H1 (cell line): ENCODE data around the gene ZNF14. TPM values are rescaled to one million over a fixed set of nuclear protein-coding genes. Genes with fewer than 3 reads are reported as not detected.
A peak's percentile ranks its signal among the peaks of the same experiment; 100 is the strongest.

Source experiments
- CTCF ChIA-PET: fragments of 300-600 bp; sonication (Branson Sonifier 250); formaldehyde crosslinking; loops from one replicate; lab custom pipeline; 2021; ENCODE audit not compliant: partially characterized antibody; lab: Charles Lee
- POLR2A ChIA-PET: fragments of 300-600 bp; sonication (Branson Sonifier 250); formaldehyde crosslinking; loops from one replicate; lab custom pipeline; 2021; ENCODE audit warnings: inconsistent platforms; ENCODE audit not compliant: partially characterized antibody; lab: Charles Lee
- DNase-seq, 2 experiments: peaks; one replicate each; pipeline versions ENCODE4 v3.0.0 to v3.0.0-alpha.2; 2010 to 2022; ENCODE audit warnings: low spot score in 2 of 2, low read depth in 1 of 2, mixed read lengths in 1 of 2
- FAIRE-seq: peaks from 2 replicates; lab custom pipeline; 2011; peaks lifted over from hg19 to GRCh38; lab: Jason Lieb, UNC
- H2AFZ ChIP-seq: 2 replicates; pipeline ENCODE4 v1.8.1; 2012; ENCODE audit warnings: low read length, inconsistent platforms
- H2AK5ac ChIP-seq: 2 replicates; pipeline ENCODE4 v1.6.1; 2013; ENCODE audit warnings: low read depth, low read length
- H2BK120ac ChIP-seq: replicated peaks from 2 replicates; pipeline ENCODE3; 2013; ENCODE audit warnings: low read depth, low read length, inconsistent platforms
- H2BK12ac ChIP-seq: 2 replicates; pipeline ENCODE4 v1.6.1; 2013; ENCODE audit warnings: low read depth, low read length
- H2BK15ac ChIP-seq: 2 replicates; pipeline ENCODE4 v1.6.1; 2013; ENCODE audit warnings: low read length
- H2BK20ac ChIP-seq: 2 replicates; pipeline ENCODE4 v1.6.1; 2013; ENCODE audit warnings: low read length
- H2BK5ac ChIP-seq: 2 replicates; pipeline ENCODE4 v1.6.1; 2013; ENCODE audit warnings: low read depth, low read length
- H3K14ac ChIP-seq: 2 replicates; pipeline ENCODE4 v1.6.1; 2013; ENCODE audit warnings: inconsistent platforms; ENCODE audit not compliant: insufficient read length
- H3K18ac ChIP-seq: 2 replicates; pipeline ENCODE4 v1.6.1; 2013; ENCODE audit warnings: low read length; ENCODE audit errors: extremely low read depth
- H3K23ac ChIP-seq: 2 replicates; pipeline ENCODE4 v1.6.1; 2013; ENCODE audit warnings: inconsistent platforms; ENCODE audit not compliant: insufficient read length
- H3K23me2 ChIP-seq: 2 replicates; pipeline ENCODE4 v1.6.1; 2013; ENCODE audit warnings: low read depth, low read length
- H3K27ac ChIP-seq: 2 replicates; pipeline ENCODE4 v1.6.1; 2011; ENCODE audit warnings: low read depth, low read length, inconsistent platforms
- H3K27me3 ChIP-seq, 4 experiments: replicated peaks in 1 of 4; 1 replicate in 1 of 4; 2 replicates in 3 of 4; pipeline versions ENCODE4 v1.6.1 to v1.8.1; 2011 to 2013; ENCODE audit warnings: low read length in 3 of 4, mild to moderate bottlenecking in 3 of 4, inconsistent platforms in 2 of 4, mixed read lengths in 2 of 4, moderate library complexity in 1 of 4; ENCODE audit not compliant: control insufficient read depth in 3 of 4, insufficient read depth in 3 of 4; ENCODE audit errors: extremely low read depth in 1 of 4
- H3K36me3 ChIP-seq, 4 experiments: 2 replicates each; pipeline versions ENCODE4 v1.6.1 to v1.8.1; 2011 to 2013; ENCODE audit warnings: mild to moderate bottlenecking in 4 of 4, low read length in 3 of 4, moderate library complexity in 2 of 4, control low read depth in 1 of 4, inconsistent platforms in 1 of 4; ENCODE audit not compliant: insufficient read depth in 4 of 4, control insufficient read depth in 2 of 4
- H3K4ac ChIP-seq: replicated peaks from 2 replicates; pipeline ENCODE3; 2013; ENCODE audit warnings: low read length, low read depth, mixed read lengths, inconsistent platforms; ENCODE audit not compliant: insufficient read length
- H3K4me1 ChIP-seq, 4 experiments: replicated peaks in 1 of 4; 1 replicate in 1 of 4; 2 replicates in 3 of 4; pipeline versions ENCODE4 v1.6.1 to v1.8.1; 2011 to 2013; ENCODE audit warnings: low read length in 3 of 4, inconsistent platforms in 2 of 4, mixed read lengths in 1 of 4; ENCODE audit not compliant: insufficient read depth in 4 of 4, control insufficient read depth in 3 of 4
- H3K4me2 ChIP-seq, 2 experiments: 2 replicates each; pipeline versions ENCODE4 v1.6.1 to v1.8.1; 2011 to 2013; ENCODE audit warnings: low read depth in 2 of 2, low read length in 2 of 2, control low read depth in 1 of 2, inconsistent platforms in 1 of 2, mild to moderate bottlenecking in 1 of 2; ENCODE audit not compliant: insufficient read depth in 1 of 2
- H3K4me3 ChIP-seq, 4 experiments: fragments of 200-600, 300-600 bp in 1 of 4; sonication (generic), shearing (Covaris generic), sonication (Bioruptor Twin) in 1 of 4; 2 replicates each; pipeline versions ENCODE4 v1.5.1 to v1.8.1; 2011 to 2016; ENCODE audit warnings: low read length in 4 of 4, low read depth in 3 of 4, control low read depth in 2 of 4, inconsistent platforms in 2 of 4, mild to moderate bottlenecking in 2 of 4, mixed read lengths in 1 of 4, moderate library complexity in 1 of 4; ENCODE audit not compliant: insufficient read depth in 2 of 4; ENCODE audit errors: extremely low read depth in 1 of 4
- H3K56ac ChIP-seq: replicated peaks from 2 replicates; pipeline ENCODE3; 2013; ENCODE audit warnings: low read depth, mild to moderate bottlenecking, mixed read lengths, low read length, inconsistent platforms; ENCODE audit not compliant: insufficient read length
- H3K79me1 ChIP-seq: 2 replicates; pipeline ENCODE4 v1.6.1; 2013; ENCODE audit warnings: low read depth, low read length, control low read depth
- H3K79me2 ChIP-seq, 2 experiments: 2 replicates each; pipeline versions ENCODE4 v1.6.1 to v1.8.1; 2012 to 2013; ENCODE audit warnings: low read length in 2 of 2, mild to moderate bottlenecking in 2 of 2, inconsistent platforms in 1 of 2; ENCODE audit not compliant: insufficient read depth in 2 of 2, control insufficient read depth in 1 of 2
- H3K9ac ChIP-seq, 4 experiments: replicated peaks in 1 of 4; 1 replicate in 1 of 4; 2 replicates in 3 of 4; pipeline versions ENCODE4 v1.6.1 to v1.8.1; 2011 to 2013; ENCODE audit warnings: low read depth in 3 of 4, low read length in 3 of 4, control low read depth in 2 of 4, mild to moderate bottlenecking in 2 of 4, moderate library complexity in 2 of 4, inconsistent platforms in 1 of 4; ENCODE audit errors: extremely low read depth in 1 of 4
- H3K9me3 ChIP-seq, 2 experiments: 2 replicates each; pipeline versions ENCODE4 v1.6.1 to v1.8.1; 2012 to 2013; ENCODE audit warnings: mild to moderate bottlenecking in 2 of 2, moderate library complexity in 2 of 2, control low read depth in 1 of 2, inconsistent platforms in 1 of 2, low read depth in 1 of 2, low read length in 1 of 2, mixed read lengths in 1 of 2; ENCODE audit not compliant: insufficient read depth in 2 of 2
- H4K20me1 ChIP-seq, 2 experiments: replicated peaks in 1 of 2; 2 replicates each; pipeline versions ENCODE3 to v1.8.1; 2011 to 2013; ENCODE audit warnings: inconsistent platforms in 2 of 2, low read length in 2 of 2, mild to moderate bottlenecking in 1 of 2; ENCODE audit not compliant: insufficient read depth in 2 of 2, control insufficient read depth in 1 of 2
- H4K5ac ChIP-seq: 2 replicates; pipeline ENCODE4 v1.6.1; 2013; ENCODE audit warnings: low read length, low read depth, mixed read lengths, inconsistent platforms; ENCODE audit not compliant: insufficient read length
- H4K8ac ChIP-seq: 2 replicates; pipeline ENCODE4 v1.8.0; 2013; ENCODE audit warnings: mild to moderate bottlenecking, moderate library complexity, low read length, inconsistent platforms; ENCODE audit not compliant: insufficient read depth; ENCODE audit errors: extremely low read depth
- H4K91ac ChIP-seq: replicated peaks from 2 replicates; pipeline ENCODE3; 2013; ENCODE audit warnings: low read length, mixed read lengths, inconsistent platforms; ENCODE audit not compliant: insufficient read length
- EP300 ChIP-seq, 2 experiments: IDR thresholded peaks; 1 replicate in 1 of 2; 2 replicates in 1 of 2; pipeline ENCODE4 v1.6.1; 2011 to 2012; ENCODE audit warnings: low read depth in 2 of 2, low read length in 2 of 2, mild to moderate bottlenecking in 2 of 2, borderline replicate concordance in 1 of 2, inconsistent platforms in 1 of 2, moderate library complexity in 1 of 2
- MAFK ChIP-seq: IDR thresholded peaks from 2 replicates; pipeline ENCODE4 v1.6.1; 2012; ENCODE audit warnings: low read depth, mild to moderate bottlenecking, improper control_type of control experiment, low read length
- WGBS, 2 experiments: shearing (Covaris generic) in 1 of 2; methylation state at CpG; one replicate each; pipeline versions ENCODE4 v1.1.6 to v1.1.7; 2013 to 2015; ENCODE audit warnings: low lambda C conversion rate in 2 of 2, mixed read lengths in 2 of 2, inconsistent platforms in 1 of 2, low coverage in 1 of 2, missing lambda C conversion rate in 1 of 2; ENCODE audit not compliant: insufficient replicate concordance in 2 of 2, insufficient coverage in 1 of 2, insufficient read length in 1 of 2; ENCODE audit errors: extremely low coverage in 1 of 2, missing lambda C conversion rate in 1 of 2; 5-methylcytosine and 5-hydroxymethylcytosine counted together
- polyA plus RNA-seq, 7 experiments: library from polyadenylated mRNA; depleted of rRNA in 3 of 7; stranded (reverse) in 5 of 7; unstranded in 2 of 7; fragments of >200 nt in 5 of 7; fragments of 200-250 nt in 2 of 7; gene quantifications; 1 replicate in 5 of 7; 2 replicates in 1 of 7; 4 replicates in 1 of 7; pipeline versions ENCODE4 v1.2.1 to v1.2.3, GENCODE V29; 2011 to 2013; ENCODE audit warnings: missing spikeins in 2 of 7, mixed read lengths in 2 of 7
- total RNA-seq: library from RNA; stranded (reverse); fragmentation: NEBNext Ultra II Directional; extraction: Animal tissue kit (Norgen Biotek cat#: 25700); gene quantifications from 2 replicates; pipeline ENCODE4 v1.2.1, GENCODE V29; 2021
- TF ChIP-seq, protein P1 (sequence below): IDR thresholded peaks from 2 replicates; pipeline ENCODE4 v1.6.1; 2011; ENCODE audit warnings: low read depth, mild to moderate bottlenecking, low read length; ENCODE audit not compliant: insufficient read depth

ZNF14 gene
- total and polyA plus RNA-seq, 2 of the 8 experiments (the other 6 are each of a cell fraction or from before 2014, with no cell fraction given): 1.00 to 7.4 TPM

GRCh38 chr19:19662871-19663255 lies 70.0 kb downstream of the ZNF14 start:
- H3K27ac ChIP-seq: peak overlapping the region; percentile 91; the same call in 1 of the 2 replicates
- peaks cover 8 to 19% (median 12%) of the 10 kb centered on the region in 4 experiments for H3K36me3 ChIP-seq
- H3K4me2 ChIP-seq: peak overlapping the region; percentile 72 to 95
- H3K4ac ChIP-seq: peak overlapping the region; percentile 80
- no peak overlapping the region for H2BK15ac ChIP-seq
- H3K9ac ChIP-seq: peak overlapping the region; percentile 78 to 93 (median 92)
- POLR2A ChIA-PET: interaction anchor here (0.6 to 2.4 kb wide), 9 partner anchors 10 to 238 kb away, joined by 3 to 20 read pairs (median 6); partner anchors contain the start of genes ZNF506 and ZNF93
- peaks cover 6 to 18% of the 10 kb centered on the region in 2 experiments for H4K20me1 ChIP-seq
- peak overlapping the region; percentile 64 for H3K18ac ChIP-seq
- H3K4me1 ChIP-seq: peaks cover 3 to 13% (median 6%) of the 10 kb centered on the region in 4 experiments; a peak in 5 of 7 replicates
- no peaks in the 10 kb centered on the region for H3K23me2 ChIP-seq
- no peak for TF ChIP-seq EP300 (IDR thresholded peaks at IDR 0.05; ENCODE audit: borderline replicate concordance in 1 of 2, low read depth in 2 of 2, low read length in 2 of 2)
- no peak for TF ChIP-seq MAFK
- TF ChIP-seq, protein P1, sequence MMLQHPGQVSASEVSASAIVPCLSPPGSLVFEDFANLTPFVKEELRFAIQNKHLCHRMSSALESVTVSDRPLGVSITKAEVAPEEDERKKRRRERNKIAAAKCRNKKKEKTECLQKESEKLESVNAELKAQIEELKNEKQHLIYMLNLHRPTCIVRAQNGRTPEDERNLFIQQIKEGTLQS: no peak
- TF ChIP-seq, all 59 proteins: peak for 0
- FAIRE-seq (no peak), DNase-seq (no peak)
- Histone ChIP-seq H3K4me3 (peak overlapping the region; percentile 77 to 97 (median 90)), H2BK12ac (no peak overlapping the region), H3K27me3 (no peaks in the 10 kb centered on the region), H3K23ac (no peak overlapping the region), H2AK5ac (no peak overlapping the region), H3K79me1 (peaks cover 16% of the 10 kb centered on the region), H2AFZ (0 out of 2 replicates have a peak overlapping the region, but pooled peaks have one; percentile 15), H3K56ac (peak overlapping the region; percentile 54), H3K14ac (no peak overlapping the region), H2BK20ac (no peak overlapping the region), H4K8ac (peak overlapping the region; percentile 96), H3K79me2 (peaks cover 21 to 30% of the 10 kb centered on the region in 2 experiments), H2BK120ac (no peak overlapping the region), H2BK5ac (peak overlapping the region; percentile 85; the same call in 1 of the 2 replicates), H4K91ac (peak overlapping the region; percentile 79), H3K9me3 (no peaks in the 10 kb centered on the region), H4K5ac (no peak overlapping the region)
- 16% methylated on average over 17 of the region's 17 CpGs; no CpG with 5 or more reads in 1 of the 2 experiments for WGBS, 2 experiments
- CTCF ChIA-PET: interaction anchor here (2.4 kb wide), 1 partner anchor 11 kb away, joined by 9 read pairs; no protein-coding TSS in a partner anchor
